ENCODE measurements around the gene KLK2. TPM values are rescaled to one million over a fixed set of nuclear protein-coding genes. Genes with fewer than 3 reads are reported as not detected.

Gene KLK2
- total RNA-seq, 5 donors from 2014 or later (not counting 1 experiment from before 2014, with no cell fraction given) = not detected

DNA sequence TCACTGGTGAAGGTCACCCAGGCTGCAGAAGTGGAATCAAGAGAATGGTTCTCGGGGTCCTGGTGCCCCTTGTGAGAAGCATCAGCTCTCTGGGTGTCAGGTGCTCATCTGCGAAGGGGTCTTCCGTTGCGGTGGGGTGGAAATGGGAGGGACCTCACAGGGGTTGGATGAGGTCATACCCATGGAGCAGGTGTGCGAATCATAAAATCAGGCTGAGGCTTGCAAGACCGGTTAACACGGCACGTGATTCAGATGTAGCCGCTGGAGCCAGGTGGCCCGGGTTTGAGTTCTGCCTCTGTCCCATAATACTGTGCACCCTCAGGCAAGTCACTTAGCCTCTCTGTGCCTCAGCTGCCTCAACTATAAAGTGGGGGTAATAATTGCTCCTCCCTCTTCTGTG lies 35.9 kb upstream of the KLK2 start:
- CTCF ChIA-PET = no interaction called here
- H3K27ac ChIP-seq (ENCODE audit: low read length) = no peak overlapping the region
- no peak for DNase-seq
- no peaks in the 10 kb centered on the region for H3K9me3 ChIP-seq
- H3K27ac Mint-ChIP-seq = no peak overlapping the region
- peaks cover 53% of the 10 kb centered on the region in 2 donors for H3K27me3 Mint-ChIP-seq
- H3K9me3 Mint-ChIP-seq = peaks cover 0 to 7% (median 5%) of the 10 kb centered on the region in 3 donors
- peaks cover 8 to 17% (median 14%) of the 10 kb centered on the region in 3 donors for H3K4me1 Mint-ChIP-seq
- peak overlapping the region in 2 of 3 donors; percentile 10 to 82 for H3K4me3 Mint-ChIP-seq
- ATAC-seq (replicated peaks in 1 of 4) = no peak
- POLR2A ChIA-PET = interaction anchor here in 1 of 2 donors (0.7 kb wide), 1 partner anchor 110 kb away, joined by 6 read pairs; no protein-coding TSS in a partner anchor
- peaks cover 0 to 15% of the 10 kb centered on the region in 2 experiments for H3K4me1 ChIP-seq (ENCODE audit: control insufficient read depth in 1 of 2, extremely low read depth in 1 of 2, insufficient read depth in 2 of 2, low read length in 2 of 2)
- H3K27me3 ChIP-seq (replicated peaks in 1 of 2; ENCODE audit: control insufficient read depth in 2 of 2, extremely low read depth in 1 of 2, insufficient read depth in 2 of 2, low read length in 1 of 2) = peaks cover 3 to 68% of the 10 kb centered on the region in 2 experiments
- no peak overlapping the region for H3K4me3 ChIP-seq (ENCODE audit: control insufficient read depth in 1 of 2, extremely low read depth in 1 of 2, low read length in 1 of 2)
- H3K36me3 ChIP-seq (ENCODE audit: control insufficient read depth in 2 of 2, extremely low read depth in 1 of 2, insufficient read depth in 1 of 2, low read length in 1 of 2) = no peaks in the 10 kb centered on the region
- H3K36me3 Mint-ChIP-seq = no peaks in the 10 kb centered on the region
- WGBS (ENCODE audit: insufficient coverage) = 68% methylated on average over 9 of the region's 10 CpGs

- peaks cover 44 to 46% of the 10 kb centered on the region in 2 donors for H3K27me3 Mint-ChIP-seq
- H3K9me3 ChIP-seq = no peaks in the 10 kb centered on the region
These were observed 35.0 kb upstream of the KLK2 start for GRCh38 chr19:50838239-50838638.

DNA sequence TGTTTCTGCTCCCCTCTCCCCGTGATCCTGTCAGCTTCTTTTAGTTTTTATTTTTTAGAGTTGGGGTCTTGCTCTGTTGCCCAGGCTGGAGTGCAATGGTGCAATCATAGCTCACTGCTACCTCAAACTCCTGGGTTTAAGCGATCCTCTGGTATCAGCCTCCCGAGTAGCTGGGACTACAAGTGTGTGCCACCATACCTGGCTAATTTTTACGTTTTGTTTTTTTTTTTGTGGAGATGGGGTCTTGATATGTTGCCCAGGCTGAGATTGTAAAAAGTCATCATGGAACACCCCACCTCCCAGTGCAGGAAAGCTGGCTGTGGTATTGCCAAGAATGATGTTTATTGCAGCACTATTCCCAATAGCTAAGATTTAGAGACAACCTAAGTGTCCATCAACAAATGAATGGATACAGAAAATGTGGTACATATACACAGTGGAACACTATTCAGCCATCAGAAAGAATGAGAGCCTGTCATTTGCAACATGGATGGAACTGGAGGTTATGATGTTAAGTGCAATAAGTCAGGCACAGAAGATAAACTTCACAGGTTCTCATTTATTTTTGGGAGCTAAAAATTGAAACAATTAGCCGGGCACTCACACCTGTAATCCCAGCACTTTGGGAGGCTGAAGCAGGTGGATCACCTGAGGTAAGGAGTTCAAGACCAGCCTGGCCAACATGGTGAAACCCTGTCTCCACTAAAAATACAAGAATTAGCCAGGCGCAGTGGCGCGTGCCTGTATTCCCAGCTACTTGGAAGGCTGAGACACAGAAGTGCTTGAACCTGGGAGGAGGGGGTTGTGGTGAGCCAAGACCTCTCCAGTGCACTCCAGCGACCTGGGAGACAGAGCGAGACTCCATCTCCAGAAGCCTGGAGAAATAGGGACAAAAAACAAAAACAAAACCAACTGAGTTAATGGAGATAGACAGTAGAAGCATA lies 33.3 kb upstream of the KLK2 start:
- ATAC-seq (replicated peaks in 1 of 4) (no peak), DNase-seq (no peak)
- Histone ChIP-seq H3K27me3 (replicated peaks in 1 of 2; ENCODE audit: control insufficient read depth in 2 of 2, extremely low read depth in 1 of 2, insufficient read depth in 2 of 2, low read length in 1 of 2) (peaks cover 4 to 51% of the 10 kb centered on the region in 2 experiments), H3K36me3 (ENCODE audit: control insufficient read depth in 2 of 2, extremely low read depth in 1 of 2, insufficient read depth in 1 of 2, low read length in 1 of 2) (no peaks in the 10 kb centered on the region), H3K9me3 (no peaks in the 10 kb centered on the region), H3K4me3 (ENCODE audit: control insufficient read depth in 1 of 2, extremely low read depth in 1 of 2, low read length in 1 of 2) (no peak overlapping the region), H3K27ac (ENCODE audit: low read length) (no peak overlapping the region), H3K4me1 (ENCODE audit: control insufficient read depth in 1 of 2, extremely low read depth in 1 of 2, insufficient read depth in 2 of 2, low read length in 2 of 2) (peaks cover 0 to 14% of the 10 kb centered on the region in 2 experiments)
- WGBS (ENCODE audit: insufficient coverage) = 100% methylated on average over 1 of the region's 10 CpGs
- Mint-ChIP-seq H3K27ac (no peak overlapping the region), H3K9me3 (peaks cover 11 to 27% (median 14%) of the 10 kb centered on the region in 3 donors), H3K4me1 (peaks cover 8 to 17% (median 12%) of the 10 kb centered on the region in 3 donors), H3K27me3 (peaks cover 38 to 42% of the 10 kb centered on the region in 2 donors), H3K4me3 (no peak overlapping the region), H3K36me3 (no peaks in the 10 kb centered on the region)
- ChIA-PET CTCF (interaction anchor here (0.5 to 0.6 kb wide), 2 partner anchors 32 to 595 kb away, joined by 3 to 5 read pairs; no protein-coding TSS in a partner anchor), POLR2A (no interaction called here)

More at GRCh38 chr19:50838239-50838638, 35.0 kb upstream of the KLK2 start:
- peaks cover 4 to 60% of the 10 kb centered on the region in 2 experiments for H3K27me3 ChIP-seq (replicated peaks in 1 of 2; ENCODE audit: control insufficient read depth in 2 of 2, extremely low read depth in 1 of 2, insufficient read depth in 2 of 2, low read length in 1 of 2)
- CTCF ChIA-PET = no interaction called here
- H3K27ac ChIP-seq (ENCODE audit: low read length) = no peak overlapping the region
- H3K27ac Mint-ChIP-seq = no peak overlapping the region
- POLR2A ChIA-PET = no interaction called here
- ATAC-seq (replicated peaks in 1 of 4) (no peak), DNase-seq (peak in 1 of 35 experiments; percentile 9)
- H3K36me3 Mint-ChIP-seq = no peaks in the 10 kb centered on the region
- no peaks in the 10 kb centered on the region for H3K36me3 ChIP-seq (ENCODE audit: control insufficient read depth in 2 of 2, extremely low read depth in 1 of 2, insufficient read depth in 1 of 2, low read length in 1 of 2)
- H3K9me3 Mint-ChIP-seq = peaks cover 3 to 11% (median 10%) of the 10 kb centered on the region in 3 donors
- H3K4me3 ChIP-seq (ENCODE audit: control insufficient read depth in 1 of 2, extremely low read depth in 1 of 2, low read length in 1 of 2) = no peak overlapping the region
- WGBS (ENCODE audit: insufficient coverage) = 27% methylated on average over 4 of the region's 6 CpGs
- no peak overlapping the region for H3K4me3 Mint-ChIP-seq
- H3K4me1 Mint-ChIP-seq = peaks cover 8 to 17% (median 14%) of the 10 kb centered on the region in 3 donors
- H3K4me1 ChIP-seq (ENCODE audit: control insufficient read depth in 1 of 2, extremely low read depth in 1 of 2, insufficient read depth in 2 of 2, low read length in 2 of 2) = peaks cover 0 to 15% of the 10 kb centered on the region in 2 experiments

- ATAC-seq (replicated peaks in 1 of 4) (no peak), DNase-seq (no peak)
- no peaks in the 10 kb centered on the region for H3K36me3 ChIP-seq (ENCODE audit: control insufficient read depth in 2 of 2, extremely low read depth in 1 of 2, insufficient read depth in 1 of 2, low read length in 1 of 2)
- H3K27ac ChIP-seq (ENCODE audit: low read length) = no peak overlapping the region
- CTCF ChIA-PET = no interaction called here
- H3K9me3 ChIP-seq = no peaks in the 10 kb centered on the region
- Mint-ChIP-seq H3K36me3 (no peaks in the 10 kb centered on the region), H3K4me3 (no peak overlapping the region), H3K9me3 (peaks cover 11 to 29% (median 14%) of the 10 kb centered on the region in 3 donors), H3K4me1 (peaks cover 0 to 2% (median 0%) of the 10 kb centered on the region in 3 donors), H3K27ac (no peak overlapping the region), H3K27me3 (peaks cover 23 to 29% of the 10 kb centered on the region in 2 donors)
- H3K4me3 ChIP-seq (ENCODE audit: control insufficient read depth in 1 of 2, extremely low read depth in 1 of 2, low read length in 1 of 2) = no peak overlapping the region
- POLR2A ChIA-PET = no interaction called here
- 71% methylated on average over 1 of the region's 6 CpGs for WGBS (ENCODE audit: insufficient coverage)
- H3K27me3 ChIP-seq (replicated peaks in 1 of 2; ENCODE audit: control insufficient read depth in 2 of 2, extremely low read depth in 1 of 2, insufficient read depth in 2 of 2, low read length in 1 of 2) = peaks cover 4 to 31% of the 10 kb centered on the region in 2 experiments
- no peaks in the 10 kb centered on the region for H3K4me1 ChIP-seq (ENCODE audit: control insufficient read depth in 1 of 2, extremely low read depth in 1 of 2, insufficient read depth in 2 of 2, low read length in 2 of 2)
These were observed 31.1 kb upstream of the KLK2 start for GRCh38 chr19:50842130-50842529.

DNA sequence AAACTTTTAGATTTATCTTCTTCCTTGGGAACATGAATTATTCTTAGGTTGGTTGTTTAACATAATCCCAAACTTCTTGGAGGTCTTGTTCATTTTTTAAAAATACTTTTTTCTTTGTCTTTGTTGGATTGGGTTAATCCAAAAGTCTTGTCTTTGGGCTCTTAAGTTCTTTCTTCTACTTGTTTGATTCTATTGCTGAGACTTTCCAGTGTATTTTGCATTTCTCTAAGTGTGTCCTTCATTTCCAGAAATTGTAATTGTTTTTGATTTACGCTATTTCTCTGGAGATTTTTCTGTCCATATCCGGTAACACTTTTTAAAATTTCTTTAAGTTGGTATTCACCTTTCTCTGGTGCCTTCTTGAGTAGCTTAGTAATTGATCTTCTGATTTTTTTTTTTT lies 30.0 kb upstream of the KLK2 start:
- no peaks in the 10 kb centered on the region for H3K36me3 ChIP-seq (ENCODE audit: control insufficient read depth in 2 of 2, extremely low read depth in 1 of 2, insufficient read depth in 1 of 2, low read length in 1 of 2)
- H3K4me1 ChIP-seq (ENCODE audit: control insufficient read depth in 1 of 2, extremely low read depth in 1 of 2, insufficient read depth in 2 of 2, low read length in 2 of 2) = no peaks in the 10 kb centered on the region
- Mint-ChIP-seq H3K36me3 (no peaks in the 10 kb centered on the region), H3K4me3 (no peak overlapping the region), H3K9me3 (peaks cover 11 to 29% (median 14%) of the 10 kb centered on the region in 3 donors), H3K27me3 (peaks cover 17 to 21% of the 10 kb centered on the region in 2 donors), H3K4me1 (peaks cover 0 to under 1% (median 0%) of the 10 kb centered on the region in 3 donors), H3K27ac (no peak overlapping the region)
- H3K4me3 ChIP-seq (ENCODE audit: control insufficient read depth in 1 of 2, extremely low read depth in 1 of 2, low read length in 1 of 2) = no peak overlapping the region
- CTCF ChIA-PET = no interaction called here
- H3K9me3 ChIP-seq = no peaks in the 10 kb centered on the region
- no peak overlapping the region for H3K27ac ChIP-seq (ENCODE audit: low read length)
- DNase-seq (no peak), ATAC-seq (replicated peaks in 1 of 4) (no peak)
- WGBS (ENCODE audit: insufficient coverage) = no CpG with 5 or more reads among the region's 2 CpGs
- H3K27me3 ChIP-seq (replicated peaks in 1 of 2; ENCODE audit: control insufficient read depth in 2 of 2, extremely low read depth in 1 of 2, insufficient read depth in 2 of 2, low read length in 1 of 2) = peaks cover 4 to 24% of the 10 kb centered on the region in 2 experiments
- POLR2A ChIA-PET = no interaction called here

DNA sequence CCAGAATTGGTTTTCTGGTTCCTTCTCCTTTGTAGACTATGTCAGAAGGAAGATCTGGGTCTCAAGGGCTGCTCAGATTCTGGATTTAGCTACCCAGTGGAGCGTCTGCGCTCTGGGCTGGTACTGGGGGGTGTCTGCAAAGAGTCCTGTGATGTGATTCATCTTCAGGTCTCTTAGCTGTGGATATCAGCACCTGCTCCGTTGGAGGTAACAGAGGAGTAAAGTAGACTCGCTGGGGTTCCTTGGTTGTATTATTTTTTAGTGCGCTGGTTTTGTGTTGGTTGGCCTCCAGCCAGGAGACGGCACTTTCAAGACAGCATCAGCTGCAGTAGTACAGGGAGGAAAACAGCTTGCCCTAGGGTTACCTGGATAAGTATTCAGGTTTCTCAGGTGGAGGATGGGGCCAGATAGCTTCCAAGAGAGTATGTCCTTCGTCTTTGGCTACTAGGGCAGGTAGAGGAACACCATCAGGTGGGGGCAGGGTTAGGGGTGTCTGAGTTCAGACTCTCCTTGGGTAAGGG lies 29.5 kb upstream of the KLK2 start:
- no peaks in the 10 kb centered on the region for H3K4me1 Mint-ChIP-seq
- WGBS (ENCODE audit: insufficient coverage) = 62% methylated on average over 4 of the region's 7 CpGs

More for the DNA sequence above, 29.5 kb upstream of the KLK2 start:
- Mint-ChIP-seq H3K9me3 (peaks cover 11 to 29% (median 14%) of the 10 kb centered on the region in 3 donors), H3K27ac (no peak overlapping the region), H3K4me3 (no peak overlapping the region), H3K36me3 (no peaks in the 10 kb centered on the region), H3K27me3 (peaks cover 19 to 20% of the 10 kb centered on the region in 2 donors)
- ChIA-PET CTCF (no interaction called here), POLR2A (no interaction called here)
- no peak overlapping the region for H3K27ac ChIP-seq (ENCODE audit: low read length)
- no peaks in the 10 kb centered on the region for H3K36me3 ChIP-seq (ENCODE audit: control insufficient read depth in 2 of 2, extremely low read depth in 1 of 2, insufficient read depth in 1 of 2, low read length in 1 of 2)
- H3K4me1 ChIP-seq (ENCODE audit: control insufficient read depth in 1 of 2, extremely low read depth in 1 of 2, insufficient read depth in 2 of 2, low read length in 2 of 2) = no peaks in the 10 kb centered on the region
- H3K27me3 ChIP-seq (replicated peaks in 1 of 2; ENCODE audit: control insufficient read depth in 2 of 2, extremely low read depth in 1 of 2, insufficient read depth in 2 of 2, low read length in 1 of 2) = peaks cover 4 to 21% of the 10 kb centered on the region in 2 experiments
- no peak overlapping the region for H3K4me3 ChIP-seq (ENCODE audit: control insufficient read depth in 1 of 2, extremely low read depth in 1 of 2, low read length in 1 of 2)
- no peaks in the 10 kb centered on the region for H3K9me3 ChIP-seq
- ATAC-seq (replicated peaks in 1 of 4) (no peak), DNase-seq (no peak)
